HG03575 (cell line): Measurements from ENCODE around the gene RIC8A.
"Not testable (repeated sequence)": the region's sequence is repeated elsewhere in the genome, so short reads cannot be mapped to it uniquely, and the experiment has no call there.

ENCODE experiments used
- ATAC-seq: cut with Tn5 transposase; IDR thresholded peaks from one replicate; pipeline ENCODE4 v1.9.1; 2021; ENCODE audit not compliant: unreplicated experiment, insufficient number of reproducible peaks, low FRiP score; ENCODE audit errors: extremely low read depth

Gene RIC8A

DNA sequence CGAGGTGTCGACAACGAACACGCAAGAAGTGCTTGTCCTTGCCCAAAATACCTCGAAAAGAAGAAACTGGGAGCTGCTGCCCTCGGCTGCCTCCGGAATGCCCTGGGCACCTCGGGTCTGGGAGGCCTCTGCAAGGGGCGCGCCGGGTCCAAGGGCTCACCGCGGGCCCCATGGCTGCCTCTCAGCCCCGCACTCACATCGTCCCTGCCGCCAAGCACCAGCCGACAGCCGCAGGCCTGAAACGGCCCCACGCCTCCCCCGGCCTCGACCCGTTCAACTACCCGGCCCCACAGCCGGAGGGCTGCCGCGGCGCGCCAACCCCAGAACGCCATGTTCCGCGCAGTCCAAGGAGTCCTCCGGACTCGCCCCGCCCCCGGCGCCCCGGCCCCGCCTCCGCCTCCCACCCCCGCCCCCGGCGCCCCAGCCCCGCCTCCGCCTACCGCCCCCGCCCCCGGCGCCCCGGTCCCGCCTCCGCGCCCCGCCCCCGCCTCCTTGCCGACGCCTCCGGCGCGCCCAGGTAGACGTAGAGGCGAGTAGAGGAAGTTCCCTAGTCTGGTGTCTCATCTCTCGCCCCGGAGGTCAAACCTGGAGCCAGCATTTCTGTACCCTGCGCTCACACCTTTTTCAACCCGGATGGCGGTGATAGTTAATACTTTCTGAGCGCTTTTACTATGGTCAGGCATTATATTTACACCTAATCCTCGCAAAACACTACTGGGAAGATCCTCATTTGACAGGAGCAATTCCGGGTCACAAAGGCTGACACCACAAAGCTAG, 28.7 kb downstream of the RIC8A start, which contains the start of gene SIRT3:
SIRT3 (minus strand) TSS at position 346 of the 777 bp plus-strand sequence; CDS start at position 332, 14 bp downstream.
- no peak for ATAC-seq

DNA sequence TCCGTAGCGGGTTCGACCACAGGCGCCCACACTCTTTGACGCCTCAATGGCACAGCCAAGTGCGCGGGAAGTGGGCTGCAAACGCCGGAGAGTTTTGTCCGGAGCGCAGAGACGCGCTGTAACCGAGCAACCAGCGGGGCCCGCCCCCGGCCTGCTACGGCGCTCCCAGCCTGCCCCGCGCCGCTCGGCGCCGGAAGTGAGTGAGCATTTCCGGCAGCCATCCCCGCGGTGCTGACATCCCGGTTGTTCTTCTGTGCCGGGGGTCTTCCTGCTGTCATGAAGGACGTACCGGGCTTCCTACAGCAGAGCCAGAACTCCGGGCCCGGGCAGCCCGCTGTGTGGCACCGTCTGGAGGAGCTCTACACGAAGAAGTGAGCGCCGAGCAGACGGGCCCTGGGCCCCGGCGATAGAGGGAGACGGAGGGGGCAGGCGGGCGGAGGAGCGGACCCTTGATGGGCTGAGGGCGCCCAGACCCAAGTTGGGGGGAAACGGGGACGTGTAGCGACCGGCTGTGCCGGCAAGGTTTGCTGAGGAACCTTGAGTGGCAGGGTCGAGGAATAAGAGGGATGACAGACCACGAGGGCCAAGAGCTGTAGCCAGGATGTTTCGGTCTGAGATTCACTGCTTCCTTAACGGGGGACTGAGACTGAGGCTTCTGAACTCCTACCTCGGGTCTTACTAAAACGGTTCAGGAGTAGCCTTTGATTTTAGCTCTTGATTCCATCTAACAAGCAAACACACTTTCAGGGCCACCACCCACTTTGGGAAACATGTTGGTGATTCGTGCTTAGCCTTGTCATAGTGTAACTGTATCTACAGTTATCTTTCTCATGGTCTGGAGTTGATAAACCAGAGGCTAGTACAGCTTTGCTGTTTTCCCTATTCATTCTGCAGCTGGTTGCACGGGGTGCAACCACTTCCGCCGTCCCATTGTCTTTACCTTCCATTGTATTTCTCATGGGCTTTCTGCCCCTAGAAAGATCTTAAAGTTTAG, 29.6 kb downstream of the RIC8A start, which contains the start of gene PSMD13:
PSMD13 (plus strand) TSS at position 203 of the 994 bp plus-strand sequence; CDS start at position 277, 74 bp downstream.
- no peak for ATAC-seq

DNA sequence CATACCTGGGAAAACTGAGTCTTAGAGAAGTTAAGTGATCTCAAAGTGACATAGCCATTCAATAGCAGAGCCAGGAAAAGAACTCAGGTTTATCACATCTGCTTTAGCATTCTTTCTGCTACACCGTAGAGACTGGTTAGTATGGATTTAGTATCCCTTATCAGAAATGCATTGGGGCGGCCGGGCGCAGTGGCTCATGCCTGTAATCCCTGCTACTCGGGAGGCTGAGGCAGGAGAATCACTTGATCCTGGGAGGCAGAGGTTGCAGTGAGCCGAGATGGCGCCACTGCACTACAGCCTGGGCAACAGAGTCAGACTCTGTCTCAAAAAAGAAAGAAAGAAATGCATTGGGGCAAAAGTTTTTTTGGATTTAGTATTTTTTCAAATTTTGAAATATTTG, 30.8 kb downstream of the RIC8A start:
- ATAC-seq = not testable (repeated sequence)

DNA sequence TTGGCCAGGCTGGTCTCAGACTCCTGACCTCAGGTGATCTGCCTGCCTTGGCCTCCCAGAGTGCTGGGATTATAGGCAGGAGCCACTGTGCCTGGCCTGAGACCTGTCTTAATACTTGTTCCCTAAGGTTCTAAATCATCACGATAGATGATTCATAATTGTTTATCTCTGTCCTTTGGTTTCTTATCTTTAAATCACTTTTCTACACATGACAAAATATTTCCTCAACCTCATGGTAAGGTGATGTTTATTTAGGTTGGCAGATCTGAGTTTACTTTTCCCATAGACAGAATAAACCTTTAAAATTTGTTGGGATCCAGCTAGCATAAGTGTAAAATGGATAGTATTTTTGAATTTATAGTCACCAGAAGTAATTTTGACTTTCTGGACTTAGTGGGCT, 32.8 kb downstream of the RIC8A start:
- ATAC-seq = no peak

DNA sequence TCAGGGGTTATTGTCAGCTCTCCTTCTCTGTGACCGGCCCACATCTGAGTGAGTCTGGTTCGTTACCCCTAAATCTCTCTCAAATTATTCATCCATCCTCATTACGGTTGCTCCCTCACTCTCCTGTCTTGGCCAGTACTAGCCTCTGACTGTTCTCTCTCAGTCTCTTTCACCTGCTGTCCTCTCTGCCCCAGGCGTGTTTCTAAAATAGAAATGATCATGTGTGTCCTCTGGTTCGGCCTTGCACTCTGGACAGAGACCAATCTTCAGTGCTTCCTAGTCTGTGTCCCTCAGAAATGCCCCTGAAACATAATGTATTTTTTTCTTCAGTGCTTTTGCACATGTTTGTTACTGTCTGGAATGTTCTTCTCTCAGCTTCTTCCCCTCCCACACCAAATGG, 34.1 kb downstream of the RIC8A start:
- ATAC-seq = no peak

DNA sequence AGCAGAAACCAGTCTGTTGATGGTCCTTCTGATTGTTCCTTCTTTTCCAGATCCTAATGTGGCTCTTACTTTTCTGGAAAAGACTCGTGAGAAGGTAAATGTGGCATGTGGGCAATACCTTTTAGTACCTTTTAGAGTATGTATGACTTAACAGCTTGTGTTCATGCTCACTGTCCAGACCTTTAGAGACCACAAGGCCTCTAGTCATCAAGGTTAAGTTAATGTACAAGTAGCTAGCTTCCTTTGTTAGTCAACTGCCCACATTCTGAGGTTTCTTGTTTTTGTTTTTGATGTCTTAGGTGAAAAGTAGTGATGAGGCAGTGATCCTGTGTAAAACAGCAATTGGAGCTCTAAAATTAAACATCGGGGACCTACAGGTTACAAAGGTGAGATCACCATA, 36.9 kb downstream of the RIC8A start:
- no peak for ATAC-seq

DNA sequence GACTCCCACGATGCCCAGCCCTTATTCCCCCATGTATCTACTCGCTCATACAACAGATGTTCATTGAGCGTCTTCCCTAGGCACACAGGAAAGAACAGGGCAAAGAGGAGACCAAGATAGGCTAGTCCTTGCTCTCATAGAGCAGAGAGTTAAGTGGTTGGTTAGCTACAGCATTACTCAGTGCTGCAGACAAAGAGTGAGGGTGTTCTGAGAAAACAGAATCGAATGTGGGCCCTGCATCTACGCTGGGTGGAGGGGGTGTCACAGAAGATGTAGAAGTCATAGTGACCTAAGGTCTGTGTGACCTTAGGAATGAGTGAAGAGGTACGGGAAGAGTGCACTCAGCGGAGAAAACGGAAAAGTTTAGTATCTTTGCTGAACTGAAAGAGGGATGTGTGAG, 41.6 kb downstream of the RIC8A start:
- ATAC-seq = no peak

DNA sequence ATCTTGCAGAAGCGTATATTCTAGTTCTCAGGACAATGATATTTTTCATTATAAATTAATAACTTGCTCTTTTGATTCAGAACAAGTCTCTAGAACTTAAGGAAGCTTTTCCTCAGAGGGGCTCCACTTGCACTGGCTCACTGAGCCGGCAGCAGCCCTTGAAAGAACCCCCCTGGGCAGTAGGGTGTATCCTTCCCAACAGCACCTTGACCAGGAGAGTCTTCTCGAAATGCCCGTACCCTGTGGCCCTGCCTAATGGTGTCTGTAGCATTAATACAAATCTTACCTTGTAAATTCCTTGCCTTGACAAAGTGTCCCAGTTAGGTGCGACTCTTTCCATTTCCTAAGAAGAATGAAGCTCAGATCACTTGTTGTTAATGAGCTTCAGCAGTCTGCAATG, 42.8 kb downstream of the RIC8A start:
- no peak for ATAC-seq

DNA sequence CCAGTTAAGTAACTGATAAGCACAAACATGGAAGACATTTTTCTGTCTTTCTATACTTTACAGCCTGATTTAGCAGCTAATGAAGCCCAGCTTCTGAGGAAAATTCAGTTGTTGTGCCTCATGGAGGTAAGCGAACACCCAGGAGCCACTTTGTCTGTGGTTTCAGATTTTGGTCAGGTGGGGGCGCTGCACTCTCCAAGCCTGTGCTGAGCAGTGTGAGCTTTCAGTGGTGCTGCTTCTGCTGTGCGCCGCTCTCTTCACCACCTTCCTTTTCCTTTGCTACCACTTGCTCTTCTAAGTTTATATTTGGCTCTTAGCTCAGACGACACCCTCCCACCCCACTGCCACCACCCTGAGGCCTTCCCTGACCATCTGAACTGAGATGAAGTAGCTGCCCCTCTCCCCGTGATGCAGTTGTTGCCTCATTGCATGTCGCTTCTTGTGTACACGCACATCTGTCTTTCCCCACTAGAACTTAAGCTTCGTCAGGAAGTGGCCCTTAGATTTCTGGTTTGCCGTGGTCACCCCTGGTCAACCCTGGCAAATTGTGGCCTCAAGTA, 43.3 kb downstream of the RIC8A start:
- ATAC-seq = no peak

DNA sequence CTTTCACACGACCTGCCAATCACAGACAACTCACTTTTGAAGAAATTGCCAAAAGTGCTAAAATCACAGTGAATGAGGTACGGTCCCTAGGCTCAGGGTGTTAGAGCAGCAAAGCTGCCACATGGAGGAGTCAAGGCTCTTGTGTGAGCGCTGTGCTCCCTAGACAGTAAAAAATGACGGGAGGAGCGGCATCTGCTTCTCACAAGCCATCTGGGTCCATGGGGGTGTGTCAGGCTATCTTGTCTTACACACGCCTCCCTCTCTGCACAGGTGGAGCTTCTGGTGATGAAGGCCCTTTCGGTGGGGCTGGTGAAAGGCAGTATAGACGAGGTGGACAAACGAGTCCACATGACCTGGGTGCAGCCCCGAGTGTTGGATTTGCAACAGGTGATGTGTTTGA, 44.0 kb downstream of the RIC8A start:
- no peak for ATAC-seq

DNA sequence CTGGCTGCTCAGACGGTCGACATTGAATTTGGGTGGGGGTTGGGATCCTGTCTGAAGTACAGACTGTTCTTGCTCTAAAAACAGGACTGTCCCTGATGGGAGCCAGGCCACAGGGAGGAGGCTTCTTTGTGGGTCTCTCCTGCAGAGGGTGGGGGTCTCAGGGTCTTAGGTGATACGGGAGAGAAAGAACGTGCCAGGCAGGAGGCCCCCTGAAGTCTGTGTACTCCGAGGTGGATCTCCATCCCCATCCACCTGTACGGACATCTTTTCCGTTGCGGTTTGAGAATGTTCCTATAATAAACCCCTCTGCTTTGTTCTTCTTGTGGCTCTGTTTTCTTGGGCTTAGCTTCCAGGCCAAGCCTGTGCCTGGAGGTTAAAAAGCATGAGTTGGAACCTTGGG, 45.2 kb downstream of the RIC8A start:
- no peak for ATAC-seq

DNA sequence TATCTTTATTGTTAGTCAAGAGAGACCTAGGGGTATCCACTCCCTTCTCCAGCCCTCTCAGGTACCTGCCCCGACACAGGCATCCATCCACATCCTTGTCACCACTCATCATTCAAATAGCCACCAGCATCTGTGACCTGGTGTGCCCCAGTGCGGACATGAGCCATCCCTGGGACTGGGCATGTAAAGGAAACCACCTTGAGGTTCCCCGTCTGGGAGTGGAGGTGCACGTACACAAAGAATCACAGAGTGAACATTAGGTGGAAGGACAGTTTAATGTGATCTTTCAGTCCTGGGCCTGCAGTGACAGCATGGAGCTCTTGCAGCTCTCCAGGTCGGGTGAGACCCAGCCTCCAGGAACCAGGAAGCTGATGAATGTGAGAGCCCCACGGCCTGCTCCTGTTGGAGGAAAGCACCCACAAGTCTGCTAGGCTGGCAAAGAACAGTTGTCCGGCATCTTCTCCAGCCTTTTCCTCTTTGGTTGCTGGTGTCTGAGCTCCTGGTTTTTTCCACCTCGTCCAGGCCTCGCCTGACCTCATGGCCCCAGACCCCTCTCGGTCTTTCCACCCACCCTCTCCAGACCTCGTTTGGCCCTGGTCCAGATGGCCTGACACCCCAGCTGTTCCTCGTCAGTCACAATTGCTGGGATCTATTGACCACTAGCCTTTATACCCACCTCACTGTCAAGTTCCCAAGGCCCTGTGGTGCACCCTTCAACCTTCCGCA, 45.8 kb downstream of the RIC8A start:
- ATAC-seq = no peak

DNA sequence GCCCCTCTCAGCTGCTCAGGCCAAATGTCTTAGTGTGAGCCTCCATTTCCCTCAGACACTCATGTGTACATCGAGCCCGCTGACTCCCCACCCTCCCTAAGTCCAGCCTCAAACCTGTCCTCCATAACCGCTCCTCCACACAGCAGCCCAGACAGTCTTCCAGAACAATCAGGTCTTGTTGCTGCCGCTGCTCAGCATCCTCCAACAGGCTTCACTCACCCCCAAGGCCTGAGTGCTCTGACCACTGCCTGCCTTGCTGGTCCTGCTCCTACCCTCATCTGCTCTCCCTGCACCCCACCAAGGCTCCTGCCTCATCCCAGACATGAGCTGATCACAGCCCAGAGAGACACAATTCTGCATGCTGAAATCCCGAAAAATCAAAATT, 46.4 kb downstream of the RIC8A start:
- ATAC-seq = no peak

DNA sequence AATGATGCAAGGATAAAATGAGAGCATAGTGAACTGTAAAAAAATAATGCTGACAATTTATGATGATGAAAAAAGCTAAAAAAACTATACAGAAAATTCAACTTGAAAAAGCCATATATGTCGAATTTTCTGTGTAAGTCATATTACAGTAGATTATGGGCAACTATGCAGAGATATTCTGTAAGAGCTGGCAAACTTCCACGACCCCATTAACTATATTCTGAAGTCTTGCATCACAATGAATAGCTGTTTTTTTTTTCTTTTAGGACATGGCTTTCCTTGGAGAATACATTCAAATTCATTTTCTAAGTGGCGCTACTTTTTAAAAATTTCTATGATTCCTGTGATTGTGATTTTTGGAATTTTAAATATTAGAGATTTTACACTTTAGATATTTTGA, 47.7 kb downstream of the RIC8A start:
- ATAC-seq = no peak

DNA sequence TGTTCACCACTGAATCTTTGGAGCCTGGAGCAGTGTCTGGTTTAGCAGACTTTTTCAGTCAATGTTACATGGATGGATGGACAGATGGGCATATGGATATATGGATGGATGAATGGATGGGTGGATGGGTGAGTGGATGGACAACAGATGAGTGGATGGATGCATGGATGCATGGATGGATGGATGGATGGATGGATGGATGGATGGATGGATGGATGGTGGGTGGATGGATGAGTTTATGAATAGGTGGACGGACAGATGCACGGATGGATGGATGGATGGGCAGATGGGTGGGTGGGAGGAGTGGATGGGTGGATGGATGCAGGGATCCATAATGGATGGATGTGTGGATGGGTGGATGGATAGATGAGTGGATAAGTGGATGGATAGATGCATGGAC, 48.3 kb downstream of the RIC8A start:
- no peak for ATAC-seq

DNA sequence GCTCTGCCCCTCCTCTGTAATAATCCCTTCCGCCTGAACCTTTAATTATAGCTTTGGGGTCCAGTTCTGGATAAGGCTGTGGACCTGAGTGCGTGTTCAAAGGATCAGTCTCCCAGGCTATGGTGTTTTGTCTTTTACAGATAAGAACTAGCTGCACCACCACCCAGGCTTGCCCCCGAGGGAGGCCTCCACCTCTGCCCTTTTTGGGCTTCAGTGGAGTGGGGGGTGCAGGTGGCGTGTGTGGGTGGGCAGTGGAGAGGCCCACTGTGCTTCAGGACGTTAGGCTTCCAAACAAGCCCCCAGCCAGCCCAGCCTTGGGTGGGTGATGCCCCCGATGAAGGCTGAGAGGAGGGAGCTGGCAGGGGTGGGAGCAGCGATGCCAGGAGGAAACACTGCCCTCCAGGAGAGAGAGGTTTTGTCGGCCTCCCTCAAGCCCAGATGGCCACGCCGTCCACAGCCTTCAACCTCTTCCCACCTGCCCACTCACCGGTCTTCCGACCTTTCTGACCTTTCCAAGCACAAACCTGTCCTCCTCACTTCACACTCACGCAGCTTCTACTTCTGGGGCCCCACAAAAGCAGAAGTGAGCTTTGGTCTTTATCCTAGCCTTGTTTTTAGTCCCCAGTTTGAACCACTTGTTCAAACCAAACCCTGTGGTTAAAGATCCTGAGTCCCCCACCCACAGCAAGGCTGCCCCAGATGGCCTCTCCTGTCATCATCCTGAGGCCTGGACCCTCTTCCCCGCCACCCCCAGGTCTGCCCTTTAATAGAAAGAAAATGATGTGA, 49.6 kb downstream of the RIC8A start:
- ATAC-seq = no peak

DNA sequence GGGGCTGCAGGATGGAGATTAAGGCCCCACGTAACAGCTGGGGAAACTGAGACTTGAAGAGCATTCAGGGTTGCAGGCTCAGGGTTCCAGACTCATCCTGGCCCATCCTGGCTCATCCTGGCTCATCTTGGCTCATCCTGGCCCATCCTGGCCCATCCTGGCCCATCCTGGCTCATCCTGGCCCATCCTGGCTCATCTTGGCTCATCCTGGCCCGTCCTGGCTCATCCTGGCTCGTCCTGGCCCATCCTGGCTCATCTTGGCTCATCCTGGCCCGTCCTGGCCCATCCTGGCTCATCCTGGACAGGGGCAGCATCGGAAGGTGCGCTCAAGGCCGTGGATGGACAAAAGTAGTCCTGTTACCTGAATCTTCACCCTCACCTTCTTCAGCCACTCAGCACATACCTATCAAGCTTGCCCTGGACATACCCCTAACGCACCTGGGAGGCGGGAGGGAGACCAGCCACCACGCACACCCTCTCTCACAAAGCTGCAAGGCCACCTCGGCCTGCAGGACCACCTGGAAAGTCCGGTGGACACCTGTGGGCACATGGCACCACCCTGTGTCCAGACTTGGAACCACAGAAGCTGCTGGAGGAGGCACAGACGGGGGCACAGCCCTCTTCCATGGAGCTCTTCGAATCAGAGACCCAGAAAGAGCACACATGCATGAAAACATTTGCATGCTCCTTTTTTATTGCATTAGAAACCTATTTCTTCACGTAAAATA, 50.4 kb downstream of the RIC8A start:
- ATAC-seq = no peak

DNA sequence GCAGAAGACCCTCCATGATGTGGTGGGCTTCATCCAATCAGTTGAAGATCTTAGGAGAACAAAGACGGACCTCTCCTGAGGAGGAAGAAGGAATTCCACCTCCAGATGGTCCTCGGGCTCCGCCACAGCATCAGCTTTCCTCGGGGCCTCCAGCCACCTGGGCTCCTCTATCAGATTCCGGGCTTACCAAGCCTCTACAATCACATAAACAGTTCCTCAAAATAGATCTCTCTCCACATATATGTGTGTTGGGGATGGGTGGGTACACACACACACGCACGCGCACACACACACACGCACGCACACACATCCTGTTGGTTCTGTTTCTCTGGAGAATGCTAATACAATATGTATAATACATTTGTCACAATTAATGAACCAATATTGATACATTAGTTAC, 51.9 kb downstream of the RIC8A start:
- no peak for ATAC-seq
